A204.1 (cell line): ENCODE results near the gene OR6T1.

Experiments used
- FAIRE-seq: peaks from 2 replicates; lab custom pipeline; 2012; peaks lifted over from hg19 to GRCh38; lab: Jason Lieb, UNC

Gene OR6T1

GRCh38 chr11:123943738-123944137 is at the start of gene OR6T1:
OR6T1 (minus strand) TSS chr11:123943838; CDS start chr11:123943838, 0 bp downstream.
- no peak for FAIRE-seq

GRCh38 chr11:123979311-123979710 is 35.7 kb upstream of the OR6T1 start:
- FAIRE-seq: no peak

GRCh38 chr11:123977731-123978347 is 34.2 kb upstream of the OR6T1 start, which contains the start of gene OR10S1:
OR10S1 (minus strand) TSS chr11:123977781; CDS start chr11:123977664, 117 bp downstream.
- no peak for FAIRE-seq

- FAIRE-seq: no peak
These were observed 33.3 kb upstream of the OR6T1 start for GRCh38 chr11:123976770-123977560.

- FAIRE-seq: no peak
These were observed 30.2 kb upstream of the OR6T1 start for GRCh38 chr11:123973816-123974215.

GRCh38 chr11:123956752-123957151 is 13.1 kb upstream of the OR6T1 start:
- no peak for FAIRE-seq

GRCh38 chr11:123945132-123945531 is 1.5 kb upstream of the OR6T1 start:
- no peak for FAIRE-seq

- FAIRE-seq: no peak
These were observed 1.2 kb downstream of the OR6T1 start for GRCh38 chr11:123942413-123942812.

GRCh38 chr11:123939317-123939716 is 4.3 kb downstream of the OR6T1 start, which contains the start of gene OR4D5:
OR4D5 (plus strand) TSS chr11:123939617; CDS start chr11:123939617, 0 bp downstream.
- no peak for FAIRE-seq

GRCh38 chr11:123924027-123924426 is 19.6 kb downstream of the OR6T1 start:
- no peak for FAIRE-seq

GRCh38 chr11:123920943-123921342 is 22.7 kb downstream of the OR6T1 start:
- FAIRE-seq: no peak

- FAIRE-seq: no peak
These were observed 37.8 kb downstream of the OR6T1 start for GRCh38 chr11:123905826-123906225.

GRCh38 chr11:123904932-123905331 is 38.7 kb downstream of the OR6T1 start:
- FAIRE-seq: no peak

- FAIRE-seq: no peak
These were observed 39.7 kb downstream of the OR6T1 start for GRCh38 chr11:123903932-123904331.

GRCh38 chr11:123901867-123902266 is 41.8 kb downstream of the OR6T1 start, which contains the start of gene OR8D4:
OR8D4 (plus strand) TSS chr11:123902167; CDS start chr11:123906432, 4,265 bp downstream.
- no peak for FAIRE-seq

- FAIRE-seq: no peak
These were observed 43.8 kb downstream of the OR6T1 start for GRCh38 chr11:123899792-123900191.
